GM18498 (cell line): ENCODE results near the gene ZNF92.
"Not testable (repeated sequence)": the region's sequence is repeated elsewhere in the genome, so short reads cannot be mapped to it uniquely, and the experiment has no call there.

Experiments
- ATAC-seq: cut with Tn5 transposase; IDR thresholded peaks from one replicate; pipeline ENCODE4 v1.9.1; 2021; ENCODE audit warnings: mild to moderate bottlenecking, moderate library complexity; ENCODE audit not compliant: unreplicated experiment

ZNF92 gene

GRCh38 chr7:65373608-65374351 lies at the start of gene ZNF92:
ZNF92 (plus strand) TSS chr7:65373855; CDS start chr7:65373998, 143 bp downstream.
- ATAC-seq, result peak; percentile 100

GRCh38 chr7:65325793-65326432 lies 47.7 kb upstream of the ZNF92 start:
- ATAC-seq, result no peak

- no peak for ATAC-seq
Observed at GRCh38 chr7:65338346-65338745, 35.3 kb upstream of the ZNF92 start.

GRCh38 chr7:65339257-65339656 lies 34.4 kb upstream of the ZNF92 start:
- ATAC-seq, result no peak

- no peak for ATAC-seq
Observed at GRCh38 chr7:65342723-65343629, 30.7 kb upstream of the ZNF92 start.

- ATAC-seq, result not testable (repeated sequence)
Observed at GRCh38 chr7:65344541-65344940, 29.1 kb upstream of the ZNF92 start.

GRCh38 chr7:65354263-65354662 lies 19.4 kb upstream of the ZNF92 start:
- ATAC-seq, result no peak

GRCh38 chr7:65369843-65370242 lies 3.8 kb upstream of the ZNF92 start:
- ATAC-seq, result no peak

GRCh38 chr7:65371468-65371867 lies 2.2 kb upstream of the ZNF92 start:
- ATAC-seq, result no peak

- ATAC-seq, result no peak
Observed at GRCh38 chr7:65379318-65379717, 5.7 kb downstream of the ZNF92 start.

GRCh38 chr7:65381742-65382141 lies 8.1 kb downstream of the ZNF92 start:
- ATAC-seq, result no peak

GRCh38 chr7:65382452-65382851 lies 8.8 kb downstream of the ZNF92 start:
- peak; percentile 67 for ATAC-seq

GRCh38 chr7:65387891-65388290 lies 14.2 kb downstream of the ZNF92 start:
- no peak for ATAC-seq

GRCh38 chr7:65390588-65390987 lies 16.9 kb downstream of the ZNF92 start:
- peak; percentile 68 for ATAC-seq

GRCh38 chr7:65397730-65398142 lies 24.1 kb downstream of the ZNF92 start:
- no peak for ATAC-seq

- not testable (repeated sequence) for ATAC-seq
Observed at GRCh38 chr7:65398671-65399070, 25.0 kb downstream of the ZNF92 start.

- ATAC-seq, result not testable (repeated sequence)
Observed at GRCh38 chr7:65399101-65399500, 25.4 kb downstream of the ZNF92 start.

- ATAC-seq, result no peak
Observed at GRCh38 chr7:65404020-65404419, 30.4 kb downstream of the ZNF92 start.

- not testable (repeated sequence) for ATAC-seq
Observed at GRCh38 chr7:65406706-65407105, 33.1 kb downstream of the ZNF92 start.

- no peak for ATAC-seq
Observed at GRCh38 chr7:65409363-65409762, 35.7 kb downstream of the ZNF92 start.

GRCh38 chr7:65411249-65411648 lies 37.6 kb downstream of the ZNF92 start:
- no peak for ATAC-seq
